GM19025 (cell line): Measurements from ENCODE around the gene SNRNP35.
"Not testable (repeated sequence)": the region's sequence is repeated elsewhere in the genome, so short reads cannot be mapped to it uniquely, and the experiment has no call there.

Experiments used
- ATAC-seq: cut with Tn5 transposase; IDR thresholded peaks from one replicate; pipeline ENCODE4 v1.9.1; 2021; ENCODE audit warnings: mild to moderate bottlenecking, low read depth, moderate library complexity; ENCODE audit not compliant: unreplicated experiment

SNRNP35 gene

GRCh38 chr12:123487428-123487827 lies 29.5 kb downstream of the SNRNP35 start:
- ATAC-seq, result no peak

GRCh38 chr12:123488539-123489230 lies 30.7 kb downstream of the SNRNP35 start:
- no peak for ATAC-seq

- no peak for ATAC-seq
These were observed 31.6 kb downstream of the SNRNP35 start for GRCh38 chr12:123489580-123489979.

- no peak for ATAC-seq
These were observed 32.1 kb downstream of the SNRNP35 start for GRCh38 chr12:123490089-123490488.

- ATAC-seq, result no peak
These were observed 33.1 kb downstream of the SNRNP35 start for GRCh38 chr12:123491056-123491455.

GRCh38 chr12:123491481-123491880 lies 33.5 kb downstream of the SNRNP35 start:
- ATAC-seq, result no peak

- ATAC-seq, result not testable (repeated sequence)
These were observed 34.5 kb downstream of the SNRNP35 start for GRCh38 chr12:123492339-123493039.

- no peak for ATAC-seq
These were observed 36.3 kb downstream of the SNRNP35 start for GRCh38 chr12:123494124-123494851.

- no peak for ATAC-seq
These were observed 39.1 kb downstream of the SNRNP35 start for GRCh38 chr12:123497065-123497464.

- no peak for ATAC-seq
These were observed 40.3 kb downstream of the SNRNP35 start for GRCh38 chr12:123498126-123498825.

GRCh38 chr12:123499332-123499731 lies 41.4 kb downstream of the SNRNP35 start:
- no peak for ATAC-seq

GRCh38 chr12:123502163-123502704 lies 44.3 kb downstream of the SNRNP35 start:
- ATAC-seq, result no peak

GRCh38 chr12:123506059-123506842 lies 48.3 kb downstream of the SNRNP35 start:
- no peak for ATAC-seq

GRCh38 chr12:123506843-123507236 lies 48.9 kb downstream of the SNRNP35 start:
- no peak for ATAC-seq

- ATAC-seq, result no peak
These were observed 55.1 kb downstream of the SNRNP35 start for GRCh38 chr12:123512838-123513665.

GRCh38 chr12:123513805-123514204 lies 55.9 kb downstream of the SNRNP35 start:
- no peak for ATAC-seq

GRCh38 chr12:123514582-123515221 lies 56.8 kb downstream of the SNRNP35 start:
- not testable (repeated sequence) for ATAC-seq

- no peak for ATAC-seq
These were observed 58.4 kb downstream of the SNRNP35 start for GRCh38 chr12:123516216-123516780.
